NCI-H82 (cell line): ENCODE data around the gene TRPM5.
"Not testable (repeated sequence)": the region's sequence is repeated elsewhere in the genome, so short reads cannot be mapped to it uniquely, and the experiment has no call there.

Experiments
- DNase-seq: peaks from one replicate; lab custom pipeline; 2025; lab: John Stamatoyannopoulos, UW

TRPM5 gene, protein sequence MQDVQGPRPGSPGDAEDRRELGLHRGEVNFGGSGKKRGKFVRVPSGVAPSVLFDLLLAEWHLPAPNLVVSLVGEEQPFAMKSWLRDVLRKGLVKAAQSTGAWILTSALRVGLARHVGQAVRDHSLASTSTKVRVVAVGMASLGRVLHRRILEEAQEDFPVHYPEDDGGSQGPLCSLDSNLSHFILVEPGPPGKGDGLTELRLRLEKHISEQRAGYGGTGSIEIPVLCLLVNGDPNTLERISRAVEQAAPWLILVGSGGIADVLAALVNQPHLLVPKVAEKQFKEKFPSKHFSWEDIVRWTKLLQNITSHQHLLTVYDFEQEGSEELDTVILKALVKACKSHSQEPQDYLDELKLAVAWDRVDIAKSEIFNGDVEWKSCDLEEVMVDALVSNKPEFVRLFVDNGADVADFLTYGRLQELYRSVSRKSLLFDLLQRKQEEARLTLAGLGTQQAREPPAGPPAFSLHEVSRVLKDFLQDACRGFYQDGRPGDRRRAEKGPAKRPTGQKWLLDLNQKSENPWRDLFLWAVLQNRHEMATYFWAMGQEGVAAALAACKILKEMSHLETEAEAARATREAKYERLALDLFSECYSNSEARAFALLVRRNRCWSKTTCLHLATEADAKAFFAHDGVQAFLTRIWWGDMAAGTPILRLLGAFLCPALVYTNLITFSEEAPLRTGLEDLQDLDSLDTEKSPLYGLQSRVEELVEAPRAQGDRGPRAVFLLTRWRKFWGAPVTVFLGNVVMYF (N-terminal part only)

DNA sequence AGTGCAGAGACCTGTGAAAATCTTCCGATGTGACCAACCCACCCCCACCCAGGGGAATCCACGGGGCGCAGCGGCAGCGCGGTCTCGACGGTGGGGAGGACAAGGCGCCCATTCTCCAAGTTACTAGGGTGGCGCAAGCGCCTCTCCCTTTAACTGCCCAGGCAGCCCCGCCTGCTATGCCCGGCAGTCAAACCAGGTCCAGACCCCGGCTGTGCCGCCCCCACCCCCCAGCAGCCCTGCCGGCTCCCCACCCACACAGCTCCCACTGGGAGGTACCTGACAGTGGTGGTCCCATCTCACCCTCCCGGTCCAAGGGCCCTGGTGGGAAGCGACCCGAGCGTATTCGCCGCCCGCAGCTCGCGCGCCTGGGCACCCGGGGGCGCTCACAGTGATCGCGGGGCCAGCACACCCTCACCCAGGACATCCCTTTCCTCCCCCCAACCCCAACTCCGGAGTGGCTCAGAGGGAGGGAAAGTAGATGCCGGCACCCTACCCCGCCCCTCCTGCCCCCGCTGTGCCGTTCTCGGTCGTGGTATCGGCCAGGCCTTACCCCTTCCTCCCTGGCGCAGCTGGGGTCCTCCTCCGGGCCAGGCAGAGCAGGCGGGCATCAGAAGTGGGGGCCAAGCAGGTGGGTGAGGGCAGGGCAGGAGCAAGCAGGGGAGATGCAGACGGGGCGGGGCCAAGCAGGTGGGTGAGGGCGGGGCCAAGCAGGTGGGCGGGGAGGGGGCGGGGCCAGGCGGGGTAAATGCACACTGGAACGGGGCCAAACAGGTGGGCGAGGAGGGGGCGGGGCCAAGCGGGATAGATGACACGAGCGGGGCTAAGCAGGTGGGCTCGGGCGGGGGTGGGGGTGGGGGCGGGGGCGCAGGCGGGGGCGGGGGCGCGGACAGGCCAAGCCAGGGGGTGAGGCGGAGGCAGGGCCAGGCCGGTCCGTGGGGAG lies at the start of gene TRPM5:
TRPM5 (minus strand) TSS at position 634 of the 940 bp plus-strand sequence. CDS start 21,478 bp downstream, outside the sequence.
- peak; percentile 42 for DNase-seq

- DNase-seq = no peak
These were observed 44.8 kb upstream of the TRPM5 start for GRCh38 chr11:2489083-2489482.

- DNase-seq = no peak
These were observed 43.7 kb upstream of the TRPM5 start for GRCh38 chr11:2488004-2488403.

- DNase-seq = no peak
These were observed 40.3 kb upstream of the TRPM5 start for GRCh38 chr11:2484576-2485125.

DNA sequence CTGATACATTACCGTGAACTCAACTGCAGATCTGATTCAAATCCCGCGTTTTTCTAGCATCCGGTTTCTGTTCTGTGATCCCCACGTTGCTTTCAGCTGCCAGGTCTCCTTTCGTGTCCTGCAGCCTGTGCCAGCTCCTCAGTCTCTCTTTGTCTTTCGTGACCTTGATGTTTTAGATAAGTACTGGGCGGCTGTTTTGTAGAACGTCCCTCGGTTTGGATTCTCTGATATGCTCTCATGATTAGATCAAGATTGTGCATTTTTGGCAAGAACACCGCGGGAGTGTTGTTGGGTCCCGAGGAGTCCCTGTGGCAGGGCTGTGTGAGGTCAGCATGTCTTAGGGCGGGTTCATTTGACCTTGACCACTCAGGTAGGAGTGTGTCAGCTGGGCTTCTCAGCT lies 39.1 kb upstream of the TRPM5 start:
- DNase-seq = no peak

DNA sequence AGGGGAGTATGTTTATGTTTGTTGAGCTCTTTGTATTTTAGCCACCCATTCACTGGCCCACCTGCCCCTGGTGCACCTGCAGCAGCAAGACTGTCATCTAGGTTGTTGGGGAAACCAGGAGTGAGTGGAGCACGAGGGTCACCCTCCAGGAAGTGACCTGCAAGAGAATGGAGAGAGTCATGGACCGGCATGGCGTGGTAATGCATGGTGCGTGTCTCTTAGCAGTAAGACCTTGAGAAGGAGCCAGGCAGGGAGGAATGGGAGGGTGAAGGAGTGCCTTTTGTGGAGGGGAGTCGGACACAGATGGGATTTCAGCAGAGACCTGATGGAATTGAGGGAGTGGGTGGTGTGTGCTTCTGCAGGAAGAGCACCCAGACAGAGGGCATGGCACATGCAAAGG lies 38.4 kb upstream of the TRPM5 start:
- no peak for DNase-seq

GRCh38 chr11:2482204-2482603 lies 37.9 kb upstream of the TRPM5 start:
- no peak for DNase-seq

- no peak for DNase-seq
These were observed 36.9 kb upstream of the TRPM5 start for GRCh38 chr11:2481253-2481652.

DNA sequence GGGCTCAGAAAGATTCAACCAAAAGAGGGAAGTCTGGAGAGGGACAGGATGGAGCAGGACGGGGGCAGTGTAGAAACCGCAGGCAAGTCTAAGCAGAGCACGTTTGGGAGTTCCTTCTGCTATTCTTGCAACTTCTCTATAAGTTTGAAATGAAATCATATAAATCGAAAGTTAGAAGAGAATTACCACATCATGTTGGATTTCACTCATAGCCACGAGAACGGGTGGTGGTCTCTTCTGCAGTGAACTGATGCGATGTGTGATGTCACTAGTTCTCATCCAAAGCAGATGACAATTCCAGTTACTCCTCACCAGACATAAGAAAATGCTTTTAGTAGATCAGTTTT lies 36.5 kb upstream of the TRPM5 start:
- no peak for DNase-seq

DNA sequence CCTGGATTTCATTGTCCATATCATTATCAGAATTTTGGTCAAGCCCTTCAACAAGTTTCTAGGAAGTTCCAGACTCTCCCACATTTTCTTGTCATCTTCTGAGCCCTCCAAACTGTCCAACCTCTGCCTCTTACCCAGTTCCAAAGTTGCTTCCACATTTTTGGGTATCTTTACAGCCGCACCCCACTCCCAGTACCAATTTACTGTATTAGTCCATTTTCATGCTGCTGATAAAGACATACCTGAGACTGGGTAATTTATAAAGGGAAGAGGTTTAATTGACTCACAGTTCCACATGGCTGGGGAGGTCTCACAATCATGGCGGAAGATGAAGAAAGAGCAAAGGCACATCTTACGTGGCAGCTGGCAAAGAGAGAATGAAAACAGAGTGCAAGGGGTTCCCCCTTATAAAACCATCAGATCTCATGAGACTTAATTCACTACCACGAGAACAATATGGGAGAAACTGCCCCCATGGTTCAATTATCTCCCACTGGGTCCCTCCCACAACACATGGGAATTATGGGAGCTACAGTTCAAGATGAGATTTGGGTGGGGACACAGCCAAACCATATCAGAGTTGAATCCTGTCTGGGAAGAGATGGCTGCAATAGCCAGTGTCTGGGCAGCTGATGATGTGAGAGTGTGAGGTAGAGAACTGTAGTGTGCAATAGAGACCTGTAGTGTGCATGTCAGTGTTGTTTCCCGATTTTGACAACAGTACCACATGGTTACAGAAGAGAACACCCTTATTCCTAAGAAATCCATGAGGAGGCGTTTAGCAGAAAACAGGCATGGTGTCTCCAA lies 36.0 kb upstream of the TRPM5 start:
- not testable (repeated sequence) for DNase-seq

- DNase-seq = no peak
These were observed 33.6 kb upstream of the TRPM5 start for GRCh38 chr11:2477936-2478335.

- DNase-seq = no peak
These were observed 32.9 kb upstream of the TRPM5 start for GRCh38 chr11:2477254-2477653.

DNA sequence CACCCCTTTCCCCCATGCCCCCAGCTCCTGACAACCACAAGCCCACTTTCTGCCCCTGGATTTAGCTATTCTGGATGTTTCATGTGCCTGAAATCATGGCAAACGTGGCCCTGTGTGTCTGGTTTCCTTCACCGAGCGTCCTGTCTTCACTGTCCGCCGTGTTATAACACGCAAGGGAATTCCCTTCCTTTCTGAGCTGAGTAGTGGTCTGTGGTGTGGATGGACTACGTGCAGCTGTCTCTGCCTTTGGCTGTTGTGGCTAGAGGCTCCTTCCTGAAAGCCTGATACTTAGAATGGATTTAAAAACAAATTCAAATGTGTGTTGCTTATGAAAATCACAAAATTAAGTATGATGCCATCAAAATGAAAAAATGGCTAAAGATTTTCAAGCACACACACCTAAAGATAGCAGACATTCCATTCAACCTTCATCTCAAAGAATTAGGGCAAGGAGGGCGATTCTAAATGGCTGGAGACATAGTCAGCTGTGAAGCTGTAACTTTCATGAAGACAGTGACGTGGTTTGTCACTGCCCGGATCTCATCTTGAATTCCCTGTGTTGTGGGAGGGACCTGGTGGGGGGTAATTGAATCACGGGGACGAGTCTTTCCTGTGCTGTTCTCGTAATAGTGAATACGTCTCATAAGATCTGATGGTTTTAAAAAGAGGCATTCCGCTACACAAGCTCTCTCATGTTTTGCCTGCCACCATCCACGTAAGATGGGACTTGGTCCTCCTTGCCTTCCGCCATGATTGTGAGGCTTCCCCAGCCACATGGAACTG lies 31.0 kb upstream of the TRPM5 start:
- no peak for DNase-seq

- DNase-seq = no peak
These were observed 30.0 kb upstream of the TRPM5 start for GRCh38 chr11:2474059-2474901.

- no peak for DNase-seq
These were observed 29.2 kb upstream of the TRPM5 start for GRCh38 chr11:2473361-2474058.

DNA sequence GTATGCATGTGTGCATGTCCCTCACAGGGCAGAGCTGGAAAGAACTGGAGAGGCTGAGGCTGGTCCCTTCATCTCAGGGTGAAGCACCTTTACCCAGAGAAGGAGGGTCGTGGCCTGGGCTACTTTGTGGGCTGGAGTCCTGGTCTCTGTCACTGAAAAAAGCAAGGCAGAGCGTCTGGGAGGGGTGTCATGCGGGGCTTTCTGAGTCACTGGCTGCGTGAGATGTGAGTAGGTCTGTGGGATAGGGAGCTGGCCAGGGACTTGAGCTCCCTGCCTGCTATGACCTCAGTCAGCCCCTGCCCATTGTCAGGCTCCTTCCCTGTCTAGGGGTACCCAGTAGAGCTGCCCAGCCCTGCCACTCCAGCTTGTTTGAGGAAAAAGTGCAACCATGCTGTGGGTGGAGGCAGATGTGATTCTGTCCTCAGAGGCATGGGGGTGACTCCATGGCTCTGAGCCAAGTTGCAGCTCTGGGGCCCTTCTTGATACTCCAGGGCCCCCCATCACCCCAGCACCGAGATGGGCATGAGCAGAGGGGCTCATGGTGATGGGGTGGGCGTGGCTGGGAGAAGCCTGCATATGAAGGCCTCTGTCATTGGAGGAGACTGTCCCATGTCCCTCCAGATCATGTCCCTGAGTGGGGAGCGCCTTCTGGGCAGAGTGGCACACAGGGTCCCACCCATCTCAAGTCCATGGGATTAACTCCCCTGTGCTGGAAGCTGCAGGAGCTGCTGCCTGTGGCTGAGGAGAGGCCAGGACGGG lies 28.3 kb upstream of the TRPM5 start:
- DNase-seq = no peak

GRCh38 chr11:2471804-2472096 lies 27.4 kb upstream of the TRPM5 start:
- DNase-seq = no peak
